Mucosa of descending colon (tissue), 3 donors: Measurements from ENCODE around the gene FA2H. TPM values are rescaled to one million over a fixed set of nuclear protein-coding genes. Genes with fewer than 3 reads are reported as not detected.

Experiments
- ATAC-seq: fragments of 200-7000 bp; cut with Tn5 transposase; one replicate; pipeline ENCODE4 v1.9.1; 2020; ENCODE audit warnings: mild to moderate bottlenecking, moderate library complexity
- DNase-seq, 3 donors: peaks; one replicate each; pipeline ENCODE4 v3.0.0-alpha.2; 2020
- H3K36me3 ChIP-seq: fragments of 200-600 bp; one replicate; pipeline ENCODE4 v1.8.0; 2021; ENCODE audit warnings: low read depth, mild to moderate bottlenecking
- H3K4me1 ChIP-seq: fragments of 200-600 bp; one replicate; pipeline ENCODE4 v1.8.0; 2021; ENCODE audit warnings: low read depth, mild to moderate bottlenecking
- H3K4me3 ChIP-seq: fragments of 200-600 bp; one replicate; pipeline ENCODE4 v1.8.0; 2021; ENCODE audit warnings: mild to moderate bottlenecking
- H3K9me3 ChIP-seq: fragments of 200-600 bp; one replicate; pipeline ENCODE4 v1.8.0; 2021; ENCODE audit warnings: mild to moderate bottlenecking
- intact Hi-C, 2 donors: fragments of 100-400 bp; cut with DNase I in 1 of 2; cut with micrococcal nuclease in 1 of 2; formaldehyde crosslinking; loops; one replicate each; pipeline versions ENCODE4 v1.11.0 to v1.11.1; 2022; cut with DNase I, micrococcal nuclease
- total RNA-seq, 3 donors: library from RNA; stranded (reverse); fragmentation: NEBNext Ultra II Directional in 2 of 3; extraction: Animal tissue kit (Norgen Biotek cat#: 25700) in 2 of 3; gene quantifications; one replicate each; pipeline versions ENCODE4 v1.2.1 to v1.2.4, GENCODE V29; 2021 to 2023
- TF ChIP-seq, protein P1 (sequence below): fragments of 200-600 bp; IDR thresholded peaks from one replicate; pipeline ENCODE4 v1.8.0; 2022; ENCODE audit warnings: antibody characterized with exemption, mild to moderate bottlenecking
- donor health status: DM: no; HTN: no; CAD: no; lungs with moderate emphysema.
- donor health status: DM: no; HTN: no; CAD: no.
- donor health status: DM: no; HTN: yes; CAD: no.

The FA2H gene
- total RNA-seq, 3 donors from 2014 or later = 17.3 to 60.0 (median 44.0) TPM

DNA sequence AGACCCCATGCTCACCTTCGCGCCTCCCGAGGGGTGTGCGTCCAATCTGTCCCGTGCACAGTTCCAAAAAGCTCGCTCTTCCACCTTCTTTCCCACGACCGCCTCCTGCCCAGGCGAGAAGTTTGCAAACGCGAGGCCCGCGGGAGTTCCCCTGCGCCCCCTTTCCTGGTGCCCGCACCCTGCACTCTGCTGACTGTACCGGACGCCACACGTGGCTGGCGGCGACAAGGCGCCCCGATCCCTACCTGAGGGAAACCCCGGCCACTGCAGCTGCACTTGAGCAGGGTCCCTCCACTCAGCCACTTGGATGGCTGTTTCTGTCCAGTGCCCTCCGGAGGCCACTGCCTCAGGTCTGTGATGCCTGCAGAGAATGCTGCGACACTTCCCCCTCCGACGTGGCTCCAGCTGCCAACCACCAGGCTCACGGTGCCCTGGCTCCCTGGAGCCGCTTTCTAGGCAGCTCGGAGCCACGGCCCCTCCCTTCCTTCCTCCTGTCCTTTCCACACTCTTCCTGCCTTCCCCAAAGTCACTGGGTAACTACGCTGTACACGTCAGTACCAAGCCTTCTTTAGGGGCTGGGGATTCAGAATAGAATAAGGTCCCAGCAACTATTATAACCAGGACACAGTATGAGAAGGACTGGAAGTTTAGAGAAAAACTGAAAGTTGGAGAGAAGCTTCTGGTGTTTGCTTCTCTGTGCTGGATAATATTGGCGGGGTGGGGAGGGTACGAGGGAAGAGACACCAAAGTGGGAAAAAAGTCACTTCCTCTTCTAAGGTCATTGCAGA lies 74.0 kb downstream of the FA2H start, which contains the start of gene MLKL:
TSS of gene MLKL (minus strand) at position 425 of the 788 bp plus-strand sequence. CDS start 5,105 bp downstream, outside the sequence.
- DNase-seq (peak; percentile 75 to 82 (median 77)), ATAC-seq (peak; percentile 81)
- H3K4me1 ChIP-seq = peaks cover 17% of the 10 kb centered on the region
- H3K4me3 ChIP-seq = peak within 1 kb of the TSS; percentile 78
- no peaks in the 10 kb centered on the region for H3K9me3 ChIP-seq
- intact Hi-C loops = no loop called here
- TF ChIP-seq, protein P1, sequence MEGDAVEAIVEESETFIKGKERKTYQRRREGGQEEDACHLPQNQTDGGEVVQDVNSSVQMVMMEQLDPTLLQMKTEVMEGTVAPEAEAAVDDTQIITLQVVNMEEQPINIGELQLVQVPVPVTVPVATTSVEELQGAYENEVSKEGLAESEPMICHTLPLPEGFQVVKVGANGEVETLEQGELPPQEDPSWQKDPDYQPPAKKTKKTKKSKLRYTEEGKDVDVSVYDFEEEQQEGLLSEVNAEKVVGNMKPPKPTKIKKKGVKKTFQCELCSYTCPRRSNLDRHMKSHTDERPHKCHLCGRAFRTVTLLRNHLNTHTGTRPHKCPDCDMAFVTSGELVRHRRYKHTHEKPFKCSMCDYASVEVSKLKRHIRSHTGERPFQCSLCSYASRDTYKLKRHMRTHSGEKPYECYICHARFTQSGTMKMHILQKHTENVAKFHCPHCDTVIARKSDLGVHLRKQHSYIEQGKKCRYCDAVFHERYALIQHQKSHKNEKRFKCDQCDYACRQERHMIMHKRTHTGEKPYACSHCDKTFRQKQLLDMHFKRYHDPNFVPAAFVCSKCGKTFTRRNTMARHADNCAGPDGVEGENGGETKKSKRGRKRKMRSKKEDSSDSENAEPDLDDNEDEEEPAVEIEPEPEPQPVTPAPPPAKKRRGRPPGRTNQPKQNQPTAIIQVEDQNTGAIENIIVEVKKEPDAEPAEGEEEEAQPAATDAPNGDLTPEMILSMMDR = no peak
- H3K36me3 ChIP-seq = no peaks in the 10 kb centered on the region

DNA sequence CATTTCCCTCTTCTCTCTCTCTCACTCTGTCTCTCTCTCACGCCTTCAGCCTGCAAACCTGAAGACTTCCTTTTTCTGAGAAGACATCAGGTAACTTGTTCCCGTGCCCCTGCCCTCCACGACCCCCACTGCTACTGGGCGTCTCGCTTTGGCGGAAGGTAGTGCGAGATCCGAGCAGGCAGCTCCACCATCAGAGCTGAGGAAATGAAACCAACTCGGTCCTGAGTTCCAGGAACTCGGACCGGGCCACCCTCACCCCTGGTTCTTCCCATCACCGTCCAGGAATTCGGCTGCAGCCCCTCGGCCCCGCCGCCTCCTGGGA lies 74.5 kb downstream of the FA2H start:
- Histone ChIP-seq H3K36me3 (no peaks in the 10 kb centered on the region), H3K4me3 (peak overlapping the region; percentile 78), H3K9me3 (no peaks in the 10 kb centered on the region), H3K4me1 (peaks cover 17% of the 10 kb centered on the region)
- intact Hi-C loops = no loop called here
- ATAC-seq (peak; percentile 63), DNase-seq (peak in 2 of 3 donors; percentile 57 to 64)
- TF ChIP-seq, protein P1 = no peak

DNA sequence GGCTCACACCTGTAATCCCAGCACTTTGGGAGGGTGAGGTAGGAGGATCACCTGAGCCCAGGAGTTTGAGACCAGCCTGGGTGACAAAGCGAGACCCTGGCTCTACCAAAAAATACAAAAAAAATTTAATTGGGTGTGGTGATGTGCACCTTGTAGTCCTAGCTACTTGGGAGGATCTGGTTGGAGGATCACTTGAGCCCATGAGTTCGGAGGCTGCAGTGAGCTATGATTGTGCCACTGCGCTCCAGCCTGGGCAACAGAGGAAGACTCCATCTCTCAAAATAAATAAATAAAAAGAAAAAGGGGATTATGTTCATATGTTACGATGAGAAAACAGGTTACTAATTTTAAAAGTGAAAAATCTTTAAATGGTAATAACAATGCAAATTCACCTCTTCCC lies 75.0 kb downstream of the FA2H start:
- TF ChIP-seq, protein P1 = no peak
- Histone ChIP-seq H3K36me3 (no peaks in the 10 kb centered on the region), H3K4me3 (peak overlapping the region; percentile 78), H3K9me3 (no peaks in the 10 kb centered on the region), H3K4me1 (peaks cover 17% of the 10 kb centered on the region)
- no peak for ATAC-seq
- intact Hi-C loops = no loop called here
- no peak for DNase-seq

GRCh38 chr16:74698222-74698621 lies 76.4 kb downstream of the FA2H start:
- Histone ChIP-seq H3K9me3 (no peaks in the 10 kb centered on the region), H3K4me1 (peaks cover 17% of the 10 kb centered on the region), H3K4me3 (no peak overlapping the region), H3K36me3 (no peaks in the 10 kb centered on the region)
- TF ChIP-seq, protein P1 = no peak
- no peak for DNase-seq
- no peak for ATAC-seq
- intact Hi-C loops = no loop called here

DNA sequence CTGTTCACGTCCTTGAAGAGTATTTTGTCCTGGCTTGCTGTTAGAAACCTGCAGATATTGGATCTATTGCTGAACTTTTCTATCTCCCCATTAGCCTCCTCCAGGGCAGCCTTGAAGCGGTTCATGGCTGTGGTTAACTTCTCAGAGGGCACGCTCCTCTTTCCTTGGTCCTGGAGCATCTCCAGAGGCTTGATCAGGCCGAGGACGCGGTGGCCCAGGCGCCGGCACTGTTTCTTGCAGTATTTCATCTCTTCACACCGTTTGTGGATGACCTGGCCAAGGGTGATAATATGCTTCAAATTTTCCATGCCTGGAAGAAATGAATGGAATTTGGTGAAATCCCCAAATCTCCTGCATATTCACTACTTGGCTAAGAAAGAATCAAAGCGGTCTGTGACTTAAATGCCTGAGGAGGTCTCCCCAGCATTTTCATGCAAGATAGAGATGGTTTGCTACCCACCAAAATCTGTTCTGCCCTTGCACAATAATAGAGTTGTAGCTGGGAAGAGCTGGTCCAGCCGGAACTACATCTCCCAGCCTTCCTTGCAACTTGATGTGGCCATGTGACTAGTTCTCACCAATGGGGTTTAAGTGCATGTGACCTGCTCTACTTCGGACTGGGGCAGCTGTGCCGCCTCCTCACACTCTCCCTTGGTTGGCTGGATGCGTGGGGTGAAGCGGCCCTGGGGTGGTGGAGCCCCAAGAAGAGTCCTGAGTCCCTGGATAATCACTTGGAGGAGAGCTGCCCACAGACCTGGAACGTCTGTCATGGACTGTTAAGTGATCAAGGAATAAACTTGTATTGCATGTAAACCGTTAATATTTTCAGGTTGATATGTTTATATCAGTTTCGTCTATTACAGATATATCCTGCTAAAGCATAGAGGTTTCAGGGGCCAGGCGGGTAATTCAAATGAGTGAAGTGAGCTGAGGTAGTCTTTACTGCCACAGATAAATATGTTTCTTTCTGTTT lies 78.9 kb downstream of the FA2H start:
- no peaks in the 10 kb centered on the region for H3K9me3 ChIP-seq
- peak; percentile 84 for ATAC-seq
- peaks cover 17% of the 10 kb centered on the region for H3K4me1 ChIP-seq
- intact Hi-C loops = no loop called here
- peak; percentile 73 to 90 (median 79) for DNase-seq
- H3K36me3 ChIP-seq = peaks cover 6% of the 10 kb centered on the region
- TF ChIP-seq, protein P1 = no peak
- no peak overlapping the region for H3K4me3 ChIP-seq
